ENCODE measurements around the gene TLL2.
"Not testable (repeated sequence)": the region's sequence is repeated elsewhere in the genome, so short reads cannot be mapped to it uniquely, and the experiment has no call there.

TLL2 gene

GRCh38 chr10:96513698-96514561, at the start of gene TLL2:
TLL2 (minus strand) TSS chr10:96513926; CDS start chr10:96513685, 241 bp downstream.
- DNase-seq: peak; percentile 45

DNA sequence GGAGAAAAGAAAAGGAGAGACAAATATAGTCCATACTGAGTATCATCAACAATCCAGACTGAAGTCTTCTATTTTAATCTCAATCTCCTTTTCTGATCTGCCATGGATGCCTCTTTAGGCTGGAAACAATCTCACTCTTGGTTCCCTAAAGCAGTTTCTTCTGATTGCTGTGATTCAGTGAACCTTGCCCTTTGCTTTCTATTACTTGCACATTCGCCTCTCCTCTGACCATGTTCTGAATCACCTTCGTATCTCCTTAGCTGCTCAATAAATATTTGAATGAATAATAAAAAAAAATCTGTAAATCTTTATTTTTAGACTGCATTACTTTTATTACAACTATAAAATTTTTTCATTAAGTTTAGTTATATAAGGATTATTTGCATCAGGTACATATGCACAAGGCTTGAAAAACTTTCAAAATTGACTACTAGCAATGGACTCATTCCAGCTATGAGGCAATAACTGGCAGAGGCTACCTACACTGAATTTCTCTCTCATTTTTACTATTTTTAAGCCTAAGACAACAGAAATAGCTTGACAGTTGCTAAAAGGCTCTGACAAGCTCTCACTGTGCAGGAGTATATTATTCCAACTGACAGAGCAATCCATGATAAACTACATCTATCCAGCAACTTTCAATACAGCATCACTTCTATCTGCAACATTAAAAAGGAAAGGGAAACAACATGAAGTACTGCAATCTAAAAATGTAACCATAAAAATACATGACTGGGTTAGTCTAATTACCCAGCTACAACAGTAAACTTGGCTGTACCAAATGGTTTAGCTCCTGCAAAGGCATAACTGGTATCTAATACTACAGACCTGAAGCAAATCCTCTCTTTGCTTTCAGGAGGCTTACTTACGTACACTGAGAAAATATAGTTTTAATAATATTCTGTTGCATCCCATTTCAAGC, 47.5 kb upstream of the TLL2 start:
- DNase-seq: no peak

DNA sequence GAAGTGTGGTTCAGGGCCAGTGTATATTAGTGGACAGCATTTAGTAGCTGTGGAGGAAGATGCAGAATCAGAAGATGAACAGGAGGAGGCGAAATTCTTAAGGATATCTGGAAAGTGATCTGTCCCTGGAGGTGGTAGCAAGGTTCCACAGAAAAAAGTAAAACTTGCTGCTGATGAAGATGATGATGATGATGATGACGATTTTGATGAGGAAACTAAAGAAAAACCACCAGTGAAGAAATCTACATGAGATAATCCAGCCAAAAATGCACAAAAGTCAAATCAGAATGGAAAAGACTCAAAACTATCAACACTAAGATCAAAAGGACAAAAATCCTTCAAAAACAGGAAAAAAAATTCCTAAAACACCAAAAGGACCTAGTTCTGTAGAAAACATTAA, 46.8 kb upstream of the TLL2 start:
- no peak for DNase-seq

DNA sequence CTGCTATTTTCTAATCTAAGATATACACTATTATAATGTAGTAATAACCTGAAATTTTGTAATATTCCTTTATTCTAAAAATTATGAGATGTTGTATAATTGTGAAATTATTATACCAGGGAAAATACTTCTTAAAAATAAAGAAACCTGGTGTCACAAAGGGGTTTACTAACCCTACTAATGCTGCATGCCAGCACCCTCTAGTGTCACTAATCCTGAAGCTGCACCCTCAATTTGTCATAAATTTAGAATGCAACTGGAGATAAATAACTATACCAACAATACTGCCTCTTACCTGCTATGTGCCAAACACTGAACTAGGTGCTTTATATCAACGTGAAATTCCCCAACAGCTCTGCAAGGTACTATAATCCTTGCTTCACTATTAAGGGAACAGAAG, 42.3 kb upstream of the TLL2 start:
- no peak for DNase-seq

- no peak for DNase-seq
Measured at GRCh38 chr10:96555330-96555729, 41.6 kb upstream of the TLL2 start.

GRCh38 chr10:96548589-96548988, 34.9 kb upstream of the TLL2 start:
- DNase-seq: no peak

- DNase-seq: not testable (repeated sequence)
Measured at GRCh38 chr10:96545558-96545957, 31.8 kb upstream of the TLL2 start.

- DNase-seq: no peak
Measured at GRCh38 chr10:96541921-96542320, 28.2 kb upstream of the TLL2 start.

GRCh38 chr10:96540240-96540639, 26.5 kb upstream of the TLL2 start:
- no peak for DNase-seq

- DNase-seq: no peak
Measured at GRCh38 chr10:96538683-96539082, 25.0 kb upstream of the TLL2 start.

DNA sequence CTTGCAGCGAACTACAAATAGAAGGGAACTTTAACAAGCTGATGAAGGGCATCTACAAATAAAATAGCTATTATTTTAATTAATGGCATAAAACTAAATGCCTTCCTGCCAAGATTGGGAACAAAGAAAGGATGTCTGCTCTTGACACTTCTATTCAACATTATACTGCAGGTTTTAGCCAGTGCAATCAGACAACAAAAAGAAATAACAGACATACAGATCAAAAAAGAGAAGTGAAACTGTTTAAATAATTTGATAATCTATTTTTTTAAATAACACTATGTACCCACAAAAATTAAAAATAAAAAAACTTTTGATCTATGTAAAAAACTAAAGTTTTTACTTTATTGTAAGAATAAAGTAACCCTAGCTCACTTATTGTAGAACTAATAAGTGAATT, 22.4 kb upstream of the TLL2 start:
- no peak for DNase-seq

DNA sequence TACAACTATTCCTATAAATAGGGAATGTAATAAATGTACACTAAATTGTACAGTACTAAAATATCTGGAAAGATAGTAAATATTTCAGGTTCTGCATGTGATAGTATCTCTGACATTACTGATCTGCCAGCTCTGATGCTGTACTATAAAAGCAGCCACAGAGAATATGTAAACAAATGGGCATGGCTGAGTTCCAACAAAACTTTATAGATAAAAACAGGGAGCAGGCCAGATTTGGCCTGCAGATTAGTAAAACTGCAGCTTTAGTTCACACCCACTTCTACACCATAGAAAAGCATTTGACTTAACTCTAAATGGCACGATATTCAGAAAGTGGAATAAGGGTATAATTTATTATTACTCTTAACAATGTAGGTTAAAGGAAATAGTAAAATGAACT, 18.8 kb upstream of the TLL2 start:
- DNase-seq: no peak

DNA sequence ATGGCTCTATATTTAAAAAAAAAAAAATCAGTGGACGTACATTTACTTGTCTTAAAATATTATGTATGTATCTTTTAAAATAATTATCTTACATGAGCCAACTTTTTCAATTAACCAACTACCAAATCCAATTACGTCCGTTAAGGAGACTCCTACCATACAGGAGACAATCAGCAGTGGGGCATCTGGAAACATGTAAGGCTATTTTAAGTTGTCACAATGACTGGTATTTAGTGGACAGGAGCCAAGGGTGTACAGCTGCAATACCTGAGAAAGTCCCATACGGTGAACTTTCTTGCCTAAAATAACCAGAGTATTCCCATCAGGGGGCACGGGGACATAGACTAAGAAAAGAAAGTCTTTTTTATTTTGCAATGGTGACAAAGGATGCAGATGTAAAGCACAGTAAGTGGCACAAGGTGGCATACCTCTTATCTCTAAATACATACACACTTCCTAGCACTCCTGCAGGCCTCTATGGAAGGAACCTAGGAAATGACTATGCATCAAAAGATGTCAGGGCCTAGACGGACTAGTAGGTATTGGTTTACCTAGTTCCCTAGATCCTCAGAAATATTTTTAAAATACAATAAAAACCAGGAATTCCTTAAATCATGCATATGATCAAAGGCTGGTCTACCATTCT, 16.0 kb upstream of the TLL2 start:
- DNase-seq: no peak

- no peak for DNase-seq
Measured at GRCh38 chr10:96524741-96525140, 11.0 kb upstream of the TLL2 start.

DNA sequence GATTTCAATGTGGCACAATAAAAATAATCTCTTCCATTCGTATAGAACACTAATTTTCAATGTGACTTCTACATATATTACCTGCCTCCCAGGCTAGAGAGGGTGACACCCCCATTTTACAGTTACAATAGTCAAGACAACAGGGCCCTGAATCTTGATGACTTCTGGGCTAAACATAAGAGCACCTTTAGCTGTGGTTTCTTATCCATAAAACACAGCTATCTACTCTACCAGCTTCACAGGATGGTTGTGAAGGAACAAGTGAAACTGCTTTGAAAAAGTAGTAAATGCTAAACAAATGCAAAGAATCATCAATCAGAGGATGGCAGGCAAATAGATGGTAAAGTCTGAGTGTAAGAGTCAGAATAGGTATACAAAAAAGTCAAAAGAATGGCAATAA, 3.6 kb upstream of the TLL2 start:
- DNase-seq: no peak

- no peak for DNase-seq
Measured at GRCh38 chr10:96516337-96516736, 2.6 kb upstream of the TLL2 start.

DNA sequence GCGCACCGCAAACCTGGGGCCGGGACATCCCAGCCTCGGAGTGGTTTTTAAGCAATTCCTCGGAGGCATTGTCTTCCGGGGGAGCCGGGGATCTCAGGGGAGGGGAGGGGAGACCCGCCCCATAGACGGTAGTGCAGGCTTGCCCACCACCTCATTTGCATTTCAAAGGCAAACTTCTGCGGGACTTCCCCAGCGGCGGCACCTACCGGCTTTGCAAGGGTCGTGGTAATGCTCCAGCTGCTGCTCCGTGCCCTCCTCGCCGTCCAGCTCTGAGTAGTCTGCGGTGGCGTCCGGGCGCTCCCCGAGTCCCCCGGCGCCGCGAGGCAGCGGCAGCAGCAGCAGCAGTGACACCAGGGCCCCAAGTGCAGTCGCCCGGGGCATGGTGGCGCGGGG, 425 bp downstream of the TLL2 start:
- peak; percentile 18 for DNase-seq

- DNase-seq: no peak
Measured at GRCh38 chr10:96512524-96513304, 1.0 kb downstream of the TLL2 start.

DNA sequence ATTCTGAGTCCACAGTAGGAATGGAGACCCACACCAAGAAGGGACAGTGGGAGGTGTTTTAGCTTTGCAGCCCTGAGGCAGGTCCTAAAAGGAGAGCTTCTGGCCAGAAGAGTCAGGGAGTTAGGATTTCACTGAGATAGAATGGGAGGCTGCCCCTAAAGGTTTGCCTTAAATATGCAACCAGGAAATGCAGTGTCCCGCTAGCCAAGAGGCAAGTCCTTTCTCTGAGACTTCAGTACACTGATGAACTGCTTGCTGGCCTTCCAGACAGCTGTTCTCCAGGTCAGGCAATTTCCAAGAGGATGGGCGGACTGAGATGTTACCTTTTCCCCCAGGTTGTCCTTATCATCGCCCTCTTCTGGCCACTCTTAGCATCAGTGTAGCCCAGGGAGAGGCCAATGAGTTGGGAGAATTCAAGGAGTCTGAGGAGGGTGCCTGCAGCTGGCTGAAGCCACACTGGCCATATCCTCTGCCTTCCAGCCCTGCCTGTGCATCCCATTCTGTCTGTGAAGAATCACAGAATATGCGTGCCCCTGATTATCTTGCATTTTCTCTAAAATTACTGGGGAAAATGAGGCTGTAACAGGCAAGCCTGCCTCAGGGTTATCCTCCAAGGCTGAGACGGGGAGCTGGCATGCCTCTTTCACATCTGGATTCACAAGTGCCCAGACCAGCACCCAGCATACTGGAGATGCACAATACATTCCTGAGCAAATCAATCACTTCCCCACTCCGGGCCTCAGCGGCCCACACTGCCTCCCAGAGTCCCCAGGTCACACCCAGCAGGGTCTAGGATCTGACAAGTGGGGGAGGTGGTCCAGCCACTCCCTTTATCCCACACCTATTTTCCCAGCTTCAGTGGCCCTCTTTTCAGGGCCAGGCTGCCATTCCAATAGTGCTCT, 2.4 kb downstream of the TLL2 start:
- DNase-seq: no peak

DNA sequence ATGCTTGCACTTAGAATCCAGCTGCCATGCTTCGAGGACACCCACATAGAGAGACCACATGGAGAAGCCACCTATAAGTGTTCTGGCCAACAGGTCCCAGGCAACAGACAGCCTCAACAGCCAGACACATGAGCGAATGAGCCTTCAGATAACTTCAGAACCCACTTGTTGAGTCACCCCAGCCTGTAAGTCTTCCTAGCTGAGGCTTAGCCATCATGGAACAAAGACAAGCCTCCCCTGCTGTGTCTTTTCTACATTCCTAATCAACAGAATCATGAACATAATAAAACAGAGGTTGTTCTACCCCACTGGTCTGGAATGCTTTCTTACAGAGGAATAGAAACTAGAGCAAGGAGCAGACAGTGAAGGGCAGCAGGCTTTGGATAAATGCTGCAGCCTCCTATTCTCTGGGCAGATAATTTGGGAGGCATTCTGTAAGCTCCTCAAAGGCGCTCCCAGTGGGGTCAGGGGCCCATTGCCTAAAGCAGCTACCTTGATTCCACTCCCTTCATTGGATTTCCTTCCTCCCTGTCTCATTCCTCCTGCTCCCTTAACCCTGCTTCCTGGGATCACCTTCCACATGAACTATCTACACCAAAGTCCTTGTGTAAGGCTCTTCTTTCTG, 4.6 kb downstream of the TLL2 start:
- no peak for DNase-seq

GRCh38 chr10:96507044-96507443, 6.7 kb downstream of the TLL2 start:
- no peak for DNase-seq
